Measurements from ENCODE around the gene GNAQ. TPM values are rescaled to one million over a fixed set of nuclear protein-coding genes. Genes with fewer than 3 reads are reported as not detected.

GNAQ gene
- total and polyA plus RNA-seq, 2 of the 13 experiments (the other 11 are each of a cell fraction or from before 2014, with no cell fraction given): 16.5 to 17.7 TPM

GRCh38 chr9:77872863-77873262 is 158.7 kb downstream of the GNAQ start:
- Histone ChIP-seq H3K27ac (ENCODE audit: extremely low read length, insufficient read depth, low read length) (no peak overlapping the region), H3K4me3 (replicated peaks in 1 of 3; ENCODE audit: insufficient read depth in 1 of 3, low read depth in 2 of 3, low read length in 3 of 3) (no peak overlapping the region), H3K4me1 (ENCODE audit: insufficient read depth, low read length) (peaks cover 8% of the 10 kb centered on the region), H4K20me1 (ENCODE audit: insufficient read depth, low read length) (no peaks in the 10 kb centered on the region), H3K79me2 (ENCODE audit: insufficient read depth, low read length) (no peaks in the 10 kb centered on the region), H3K9ac (ENCODE audit: insufficient read depth, low read depth, low read length) (no peak overlapping the region), H3K4me2 (ENCODE audit: low read depth, low read length) (no peak overlapping the region), H2AFZ (ENCODE audit: low read length) (no peak overlapping the region), H3K36me3 (replicated peaks in 1 of 2; ENCODE audit: control insufficient read depth in 1 of 2, insufficient read depth in 2 of 2, low read length in 2 of 2) (no peaks in the 10 kb centered on the region), H3K9me3 (ENCODE audit: low read length) (no peaks in the 10 kb centered on the region), H3K27me3 (ENCODE audit: control insufficient read depth in 1 of 2, insufficient read depth in 2 of 2, low read length in 2 of 2) (no peaks in the 10 kb centered on the region)
- DNase-seq (ENCODE audit: low spot score): no peak
- WGBS (ENCODE audit: low lambda C conversion rate): 81% methylated on average over 3 of the region's 3 CpGs
- CTCF ChIA-PET (ENCODE audit: low intra/inter-chr PET ratio, low total read pairs): no interaction called here
- TF ChIP-seq ZNF510 (CRISPR knock-in tag; IDR thresholded peaks at IDR 0.05; ENCODE audit: low read depth) (no peak), HMGXB3 (CRISPR knock-in tag; IDR thresholded peaks at IDR 0.05; ENCODE audit: borderline replicate concordance) (no peak), AFF4 (CRISPR knock-in tag; IDR thresholded peaks at IDR 0.05) (no peak)
- no TSS peak for BruUV-seq (replicated peaks)
- POLR2A ChIA-PET: no interaction called here
- ATAC-seq: no peak
- intact Hi-C loops (cut with micrococcal nuclease; ENCODE audit: unreplicated experiment): no loop called here
- in situ Hi-C loops (cut with HindIII; ENCODE audit: extremely low pct_ligation_motif_present, low pct_unique_long_range_greater_than_20kb): no loop called here
- FAIRE-seq: no peak

Measured in HepG2 (cell line).